ENCODE measurements around the gene SPTBN4. TPM values are rescaled to one million over a fixed set of nuclear protein-coding genes. Genes with fewer than 3 reads are reported as not detected.

The SPTBN4 gene
- total and polyA plus RNA-seq, 10 of the 15 experiments (the other 5 are each of a cell fraction or from before 2014, with no cell fraction given) = 0.04 to 1.1 (median 0.34) TPM; not detected in 1

GRCh38 chr19:40570313-40571004, 103.7 kb downstream of the SPTBN4 start (continued):
- TF ChIP-seq CHD2 (IDR thresholded peaks at IDR 0.05; ENCODE audit: borderline replicate concordance, low read depth, low read length) = no peak
- peak; percentile 75 for TF ChIP-seq LARP7 (IDR thresholded peaks at IDR 0.05)
- no peak for TF ChIP-seq PRDM15 (CRISPR knock-in tag; IDR thresholded peaks at IDR 0.05)
- TF ChIP-seq USF1 (IDR thresholded peaks at IDR 0.05; ENCODE audit: borderline replicate concordance, extremely low read length, insufficient read depth, low read depth, low read length) = peak; percentile 60
- TF ChIP-seq, protein P1, sequence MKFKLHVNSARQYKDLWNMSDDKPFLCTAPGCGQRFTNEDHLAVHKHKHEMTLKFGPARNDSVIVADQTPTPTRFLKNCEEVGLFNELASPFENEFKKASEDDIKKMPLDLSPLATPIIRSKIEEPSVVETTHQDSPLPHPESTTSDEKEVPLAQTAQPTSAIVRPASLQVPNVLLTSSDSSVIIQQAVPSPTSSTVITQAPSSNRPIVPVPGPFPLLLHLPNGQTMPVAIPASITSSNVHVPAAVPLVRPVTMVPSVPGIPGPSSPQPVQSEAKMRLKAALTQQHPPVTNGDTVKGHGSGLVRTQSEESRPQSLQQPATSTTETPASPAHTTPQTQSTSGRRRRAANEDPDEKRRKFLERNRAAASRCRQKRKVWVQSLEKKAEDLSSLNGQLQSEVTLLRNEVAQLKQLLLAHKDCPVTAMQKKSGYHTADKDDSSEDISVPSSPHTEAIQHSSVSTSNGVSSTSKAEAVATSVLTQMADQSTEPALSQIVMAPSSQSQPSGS (IDR thresholded peaks at IDR 0.05; ENCODE audit: low read length) = no peak
- TF ChIP-seq, protein P2, sequence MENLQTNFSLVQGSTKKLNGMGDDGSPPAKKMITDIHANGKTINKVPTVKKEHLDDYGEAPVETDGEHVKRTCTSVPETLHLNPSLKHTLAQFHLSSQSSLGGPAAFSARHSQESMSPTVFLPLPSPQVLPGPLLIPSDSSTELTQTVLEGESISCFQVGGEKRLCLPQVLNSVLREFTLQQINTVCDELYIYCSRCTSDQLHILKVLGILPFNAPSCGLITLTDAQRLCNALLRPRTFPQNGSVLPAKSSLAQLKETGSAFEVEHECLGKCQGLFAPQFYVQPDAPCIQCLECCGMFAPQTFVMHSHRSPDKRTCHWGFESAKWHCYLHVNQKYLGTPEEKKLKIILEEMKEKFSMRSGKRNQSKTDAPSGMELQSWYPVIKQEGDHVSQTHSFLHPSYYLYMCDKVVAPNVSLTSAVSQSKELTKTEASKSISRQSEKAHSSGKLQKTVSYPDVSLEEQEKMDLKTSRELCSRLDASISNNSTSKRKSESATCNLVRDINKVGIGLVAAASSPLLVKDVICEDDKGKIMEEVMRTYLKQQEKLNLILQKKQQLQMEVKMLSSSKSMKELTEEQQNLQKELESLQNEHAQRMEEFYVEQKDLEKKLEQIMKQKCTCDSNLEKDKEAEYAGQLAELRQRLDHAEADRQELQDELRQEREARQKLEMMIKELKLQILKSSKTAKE (IDR thresholded peaks at IDR 0.05; ENCODE audit: low read depth, poor library complexity, severe bottlenecking) = no peak
- no peak for TF ChIP-seq PKNOX1 (IDR thresholded peaks at IDR 0.05)
- no peak for TF ChIP-seq ESRRA (IDR thresholded peaks at IDR 0.05; ENCODE audit: low read length)
- TF ChIP-seq EGR1 (IDR thresholded peaks at IDR 0.05; ENCODE audit: borderline replicate concordance in 1 of 2, low read depth in 2 of 2, low read length in 2 of 2) = peak in 1 of 2 experiments; percentile 99; a peak in 2 of 3 replicates
- peak; percentile 85; the same call in 1 of the 2 replicates for TF ChIP-seq STAT1 (conservative IDR thresholded peaks at IDR 0.05)
- TF ChIP-seq RAD21 (IDR thresholded peaks at IDR 0.05; ENCODE audit: insufficient read depth, low read depth, low read length) = peak; percentile 35; the same call in 1 of the 2 replicates
- 0 out of 2 replicates have a peak, but pooled peaks have one; percentile 18 for TF ChIP-seq NR2F1 (conservative IDR thresholded peaks at IDR 0.05)
